Pancreas (tissue), 8 donors: ENCODE measurements around the gene VDAC2. TPM values are rescaled to one million over a fixed set of nuclear protein-coding genes. Genes with fewer than 3 reads are reported as not detected.

ENCODE experiments used
- polyA plus RNA-seq, 2 donors: library from polyadenylated mRNA; stranded (reverse); fragments of 200-250 nt; gene quantifications; one replicate each; pipeline ENCODE4 v1.2.3, GENCODE V29; 2013
- total RNA-seq, 6 donors: library from RNA; stranded (reverse); fragmentation: NEBNext Ultra II Directional in 4 of 6; extraction: Animal tissue kit (Norgen Biotek cat#: 25700) in 4 of 6; gene quantifications; one replicate each; pipeline versions ENCODE4 v1.2.1 to v1.2.4, GENCODE V29; 2021 to 2023
- donor health status: healthy with polysubstance abuse.
- donor health status: DM: no; HTN: no; CAD: no; lungs with moderate emphysema.
- donor health status: DM: no; HTN: no; CAD: no.
- donor health status: Bipolar disorder and iron deficiency.
- donor health status: DM: yes; HTN: yes; CAD: no.
- donor health status: DM: no; HTN: no; CAD: no.
- donor health status: DM: no; HTN: no; CAD: no.
- donor health status: DM: yes; HTN: yes; CAD: no.

VDAC2 gene
- total and polyA plus RNA-seq, 8 donors, result 56.6 to 113 (median 87.4) TPM

Other genes with a start within 250 kb of the VDAC2 start
- gene SAMD8, start 99.1 kb upstream of the VDAC2 start, total RNA-seq, result 10 to 100 TPM in 1 of 6 donors, 1 to 10 TPM in 5; 5.1 to 10.1 (median 6.4) TPM
- 1 to 10 TPM; 2.1 to 4.4 TPM for gene SAMD8, start 99.1 kb upstream of the VDAC2 start, polyA plus RNA-seq
- gene COMTD1, start 25.2 kb downstream of the VDAC2 start, total RNA-seq, result 10 to 100 TPM; 54.1 to 99.4 (median 64.0) TPM
- gene COMTD1, start 25.2 kb downstream of the VDAC2 start, polyA plus RNA-seq, result 100 to 1,000 TPM; 153 to 318 TPM
- 10 to 100 TPM; 18.3 to 41.2 (median 25.1) TPM for gene ZNF503, start 191.0 kb downstream of the VDAC2 start, total RNA-seq
- 10 to 100 TPM; 13.8 to 22.3 TPM for gene ZNF503, start 191.0 kb downstream of the VDAC2 start, polyA plus RNA-seq
- gene LRMDA, start 220.8 kb downstream of the VDAC2 start, total RNA-seq, result 10 to 100 TPM in 5 of 6 donors, 1 to 10 TPM in 1; 4.6 to 21.2 (median 13.4) TPM
- 10 to 100 TPM; 11.9 to 15.0 TPM for gene LRMDA, start 220.8 kb downstream of the VDAC2 start, polyA plus RNA-seq